Right cardiac atrium (tissue), 5 donors: Measurements from ENCODE around the gene PTPN4. TPM values are rescaled to one million over a fixed set of nuclear protein-coding genes. Genes with fewer than 3 reads are reported as not detected.

ENCODE experiments used
- ATAC-seq, 2 donors: fragments of 200-7000 bp; cut with Tn5 transposase; one replicate each; pipeline versions ENCODE4 v1.8.0 to v1.9.1; 2020; ENCODE audit warnings: moderate library complexity in 2 of 2, mild to moderate bottlenecking in 1 of 2
- DNase-seq, 3 donors: peaks; one replicate each; pipeline ENCODE4 v3.0.0-alpha.2; 2020
- H3K27ac ChIP-seq: one replicate; pipeline ENCODE4 v1.5.1; 2013; ENCODE audit warnings: mild to moderate bottlenecking, low read length, control low read depth, moderate library complexity
- H3K27me3 ChIP-seq: one replicate; pipeline ENCODE4 v1.6.1; 2013; ENCODE audit not compliant: control insufficient read depth, insufficient read depth
- H3K4me1 ChIP-seq: one replicate; pipeline ENCODE4 v1.6.1; 2013; ENCODE audit warnings: low read length; ENCODE audit not compliant: control insufficient read depth, insufficient read depth
- H3K4me3 ChIP-seq: one replicate; pipeline ENCODE4 v1.5.1; 2013; ENCODE audit warnings: low read length, control low read depth
- H3K9me3 ChIP-seq: one replicate; pipeline ENCODE4 v1.6.1; 2013; ENCODE audit warnings: low read length; ENCODE audit not compliant: control insufficient read depth
- WGBS: extraction: QIAGEN DNeasy Blood & Tissue Kit; methylation state at CpG from one replicate; pipeline ENCODE4 v1.1.7; 2013; 5-methylcytosine and 5-hydroxymethylcytosine counted together
- intact Hi-C, 4 donors: fragments of 100-400 bp; cut with DNase I; formaldehyde crosslinking; loops; one replicate each; pipeline versions ENCODE4 v1.11.0 to v1.14.0; 2022 to 2023
- polyA plus RNA-seq: library from polyadenylated mRNA; stranded (reverse); fragments of 200-250 nt; gene quantifications from one replicate; pipeline ENCODE4 v1.2.3, GENCODE V29; 2013
- total RNA-seq, 4 donors: library from RNA; stranded (reverse); fragmentation: NEBNext Ultra II Directional; extraction: Animal tissue kit (Norgen Biotek cat#: 25700); gene quantifications; one replicate each; pipeline ENCODE4 v1.2.1, GENCODE V29; 2021
- donor health status: healthy with polysubstance abuse.
- donor health status: DM: no; HTN: yes; CAD: no.
- donor health status: DM: no; HTN: no; CAD: no.
- donor health status: DM: no; HTN: yes; CAD: no; lungs with severe emphysema.
- donor health status: DM: yes; HTN: yes; CAD: no.

Gene PTPN4
- total and polyA plus RNA-seq, 5 donors: 6.5 to 42.6 (median 35.0) TPM

GRCh38 chr2:119748135-119748534 lies 11.6 kb upstream of the PTPN4 start:
- intact Hi-C loops: loop anchor here in 1 of 4 donors (10.0 kb wide), 1 partner anchor 427 kb away; no protein-coding TSS in a partner anchor
- Histone ChIP-seq H3K27ac (no peak overlapping the region), H3K9me3 (no peaks in the 10 kb centered on the region), H3K4me3 (no peak overlapping the region), H3K4me1 (no peaks in the 10 kb centered on the region), H3K27me3 (no peaks in the 10 kb centered on the region)
- ATAC-seq: peak in 1 of 2 donors; percentile 17
- WGBS: 80% methylated on average over 4 of the region's 4 CpGs
- no peak for DNase-seq

GRCh38 chr2:119749477-119750012 lies 10.2 kb upstream of the PTPN4 start:
- no peaks in the 10 kb centered on the region for H3K27me3 ChIP-seq
- DNase-seq: no peak
- 96% methylated on average over 1 of the region's 1 CpG for WGBS
- no peak for ATAC-seq
- intact Hi-C loops: loop anchor here (5.0 to 10.0 kb wide), 5 partner anchors 73 to 425 kb away; no protein-coding TSS in a partner anchor
- H3K27ac ChIP-seq: no peak overlapping the region
- H3K4me3 ChIP-seq: no peak overlapping the region
- peaks cover 2% of the 10 kb centered on the region for H3K4me1 ChIP-seq
- no peaks in the 10 kb centered on the region for H3K9me3 ChIP-seq

GRCh38 chr2:119751706-119752105 lies 8.0 kb upstream of the PTPN4 start:
- H3K4me3 ChIP-seq: no peak overlapping the region
- WGBS: 57% methylated on average over 2 of the region's 2 CpGs
- DNase-seq (no peak), ATAC-seq (no peak)
- H3K27me3 ChIP-seq: no peaks in the 10 kb centered on the region
- intact Hi-C loops: loop anchor here (5.0 to 10.0 kb wide), 5 partner anchors 71 to 423 kb away; no protein-coding TSS in a partner anchor
- no peak overlapping the region for H3K27ac ChIP-seq
- H3K4me1 ChIP-seq: peaks cover 2% of the 10 kb centered on the region
- H3K9me3 ChIP-seq: no peaks in the 10 kb centered on the region

- peak; percentile 64 to 66 for ATAC-seq
- intact Hi-C loops: loop anchor here (5.0 to 10.0 kb wide), 5 partner anchors 69 to 422 kb away; no protein-coding TSS in a partner anchor
These were observed 6.4 kb upstream of the PTPN4 start for GRCh38 chr2:119753041-119753929.

GRCh38 chr2:119753930-119754321 lies 5.8 kb upstream of the PTPN4 start:
- ATAC-seq (no peak), DNase-seq (no peak)
- intact Hi-C loops: loop anchor here (5.0 to 10.0 kb wide), 5 partner anchors 68 to 421 kb away; no protein-coding TSS in a partner anchor
- WGBS: 95% methylated on average over 1 of the region's 1 CpG
- Histone ChIP-seq H3K27me3 (no peaks in the 10 kb centered on the region), H3K4me3 (no peak overlapping the region), H3K27ac (no peak overlapping the region), H3K9me3 (no peaks in the 10 kb centered on the region), H3K4me1 (peaks cover 2% of the 10 kb centered on the region)

More at GRCh38 chr2:119753041-119753929, 6.4 kb upstream of the PTPN4 start:
- no peak for DNase-seq
- Histone ChIP-seq H3K4me1 (peaks cover 2% of the 10 kb centered on the region), H3K27ac (no peak overlapping the region), H3K27me3 (no peaks in the 10 kb centered on the region), H3K4me3 (no peak overlapping the region), H3K9me3 (no peaks in the 10 kb centered on the region)
- 44% methylated on average over 7 of the region's 7 CpGs for WGBS

GRCh38 chr2:119755906-119756305 lies 3.8 kb upstream of the PTPN4 start:
- DNase-seq: no peak
- Histone ChIP-seq H3K4me1 (peaks cover 2% of the 10 kb centered on the region), H3K9me3 (no peaks in the 10 kb centered on the region), H3K27ac (no peak overlapping the region), H3K4me3 (no peak overlapping the region), H3K27me3 (no peaks in the 10 kb centered on the region)
- intact Hi-C loops: loop anchor here in 2 of 4 donors (5.0 to 10.0 kb wide), 4 partner anchors 66 to 419 kb away; no protein-coding TSS in a partner anchor
- 74% methylated on average over 1 of the region's 1 CpG for WGBS
- ATAC-seq: no peak

- Histone ChIP-seq H3K27me3 (no peaks in the 10 kb centered on the region), H3K9me3 (no peaks in the 10 kb centered on the region), H3K4me3 (no peak overlapping the region), H3K27ac (peak overlapping the region; percentile 11), H3K4me1 (peaks cover 2% of the 10 kb centered on the region)
- ATAC-seq (peak; percentile 27 to 49), DNase-seq (peak; percentile 73 to 85 (median 79))
- 36% methylated on average over 5 of the region's 5 CpGs for WGBS
- intact Hi-C loops: loop anchor here in 2 of 4 donors (5.0 to 10.0 kb wide), 4 partner anchors 65 to 418 kb away; no protein-coding TSS in a partner anchor
These were observed 2.9 kb upstream of the PTPN4 start for GRCh38 chr2:119756837-119757236.

- Histone ChIP-seq H3K27ac (peak overlapping the region; percentile 98), H3K4me1 (no peaks in the 10 kb centered on the region), H3K9me3 (no peaks in the 10 kb centered on the region), H3K27me3 (no peaks in the 10 kb centered on the region), H3K4me3 (peak overlapping the region; percentile 97)
- WGBS: 38% methylated on average over 13 of the region's 13 CpGs
- ATAC-seq (no peak), DNase-seq (no peak)
- intact Hi-C loops: loop anchor here in 2 of 4 donors (5.0 to 10.0 kb wide), 4 partner anchors 63 to 416 kb away; no protein-coding TSS in a partner anchor
These were observed 756 bp upstream of the PTPN4 start for GRCh38 chr2:119758881-119759450.

GRCh38 chr2:119760237-119760955 lies 674 bp downstream of the PTPN4 start:
- Histone ChIP-seq H3K27me3 (no peaks in the 10 kb centered on the region), H3K27ac (peak overlapping the region; percentile 98), H3K4me1 (no peaks in the 10 kb centered on the region), H3K4me3 (peak overlapping the region; percentile 97), H3K9me3 (no peaks in the 10 kb centered on the region)
- intact Hi-C loops: no loop called here
- 1% methylated on average over 37 of the region's 37 CpGs for WGBS
- ATAC-seq: no peak
- DNase-seq: peak in 1 of 3 donors; percentile 41

- ATAC-seq (no peak), DNase-seq (no peak)
- intact Hi-C loops: no loop called here
- WGBS: 5% methylated on average over 4 of the region's 4 CpGs
- no peaks in the 10 kb centered on the region for H3K4me1 ChIP-seq
- H3K4me3 ChIP-seq: peak overlapping the region; percentile 97
- H3K27me3 ChIP-seq: no peaks in the 10 kb centered on the region
- no peak overlapping the region for H3K27ac ChIP-seq
- no peaks in the 10 kb centered on the region for H3K9me3 ChIP-seq
These were observed 1.2 kb downstream of the PTPN4 start for GRCh38 chr2:119760956-119761275.
